Measurements from ENCODE around the gene KLK5. TPM values are rescaled to one million over a fixed set of nuclear protein-coding genes. Genes with fewer than 3 reads are reported as not detected.

Gene KLK5
- total RNA-seq, 1 experiment from 2014 or later, result 1.0 TPM

DNA sequence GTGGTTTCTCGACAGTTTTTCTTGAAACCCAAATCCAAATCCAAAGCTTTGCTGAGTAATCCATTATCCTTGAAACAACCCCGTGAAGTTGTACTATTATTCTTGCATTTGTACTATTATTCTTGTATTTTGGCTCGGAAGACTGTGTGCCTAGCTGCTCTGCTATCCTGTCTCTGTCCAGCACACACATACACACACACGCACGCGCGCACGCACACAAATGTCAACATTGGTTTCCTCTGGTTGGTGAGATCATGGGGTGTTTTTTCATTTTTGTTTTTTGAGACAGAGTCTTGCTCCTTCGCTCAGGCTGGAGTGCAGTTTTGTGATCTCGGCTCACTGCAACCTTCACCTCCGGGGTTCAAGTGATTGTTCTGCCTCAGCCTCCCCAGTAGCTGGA, 26.7 kb downstream of the KLK5 start (continued):
- no peak for TF ChIP-seq JUN (CRISPR knock-in tag; IDR thresholded peaks at IDR 0.05)
- TF ChIP-seq, protein P1, sequence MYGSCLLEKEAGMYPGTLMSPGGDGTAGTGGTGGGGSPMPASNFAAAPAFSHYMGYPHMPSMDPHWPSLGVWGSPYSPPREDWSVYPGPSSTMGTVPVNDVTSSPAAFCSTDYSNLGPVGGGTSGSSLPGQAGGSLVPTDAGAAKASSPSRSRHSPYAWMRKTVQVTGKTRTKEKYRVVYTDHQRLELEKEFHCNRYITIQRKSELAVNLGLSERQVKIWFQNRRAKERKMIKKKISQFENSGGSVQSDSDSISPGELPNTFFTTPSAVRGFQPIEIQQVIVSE (CRISPR knock-in tag; IDR thresholded peaks at IDR 0.05; ENCODE audit: borderline replicate concordance), result no peak

DNA sequence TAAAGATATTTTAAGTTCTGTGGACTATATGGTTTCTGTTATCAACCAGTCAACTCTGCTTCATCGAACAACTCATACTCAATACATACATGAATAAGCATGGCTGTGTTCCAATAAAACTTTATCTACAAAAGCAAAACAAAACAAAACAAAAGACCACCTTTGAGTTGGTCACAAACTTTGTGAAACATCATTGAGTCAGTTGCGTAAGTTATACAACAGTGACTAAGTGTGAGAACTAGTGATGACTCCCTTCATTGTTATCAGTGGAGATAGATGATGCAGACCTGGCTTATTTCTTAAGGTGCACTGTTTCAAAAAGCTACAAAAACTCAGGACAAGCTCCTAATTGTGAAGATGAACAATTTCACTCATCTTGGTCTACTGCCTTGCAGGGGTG, 27.1 kb downstream of the KLK5 start:
- Mint-ChIP-seq H3K4me1 (peaks cover 19% of the 10 kb centered on the region), H3K27ac (no peak overlapping the region), H3K4me3 (no peak overlapping the region), H3K27me3 (ENCODE audit: low read depth) (peaks cover 22% of the 10 kb centered on the region), H3K36me3 (no peaks in the 10 kb centered on the region), H3K9me3 (no peaks in the 10 kb centered on the region)
- no peak for ATAC-seq
- CTCF ChIA-PET, result interaction anchor here (1.8 to 6.9 kb wide), 2 partner anchors 92 to 171 kb away, joined by 5 to 84 read pairs; no protein-coding TSS in a partner anchor
- DNase-seq (ENCODE audit: low spot score), result no peak
- TF ChIP-seq SMAD3 (CRISPR knock-in tag; IDR thresholded peaks at IDR 0.05; ENCODE audit: borderline replicate concordance) (no peak), NFYB (CRISPR knock-in tag; conservative IDR thresholded peaks at IDR 0.05; ENCODE audit: low read depth) (no peak), CREM (CRISPR knock-in tag; IDR thresholded peaks at IDR 0.05) (no peak), ZBTB21 (CRISPR knock-in tag; IDR thresholded peaks at IDR 0.05; ENCODE audit: borderline replicate concordance) (no peak), FOXJ3 (CRISPR knock-in tag; IDR thresholded peaks at IDR 0.05; ENCODE audit: borderline replicate concordance) (no peak), EMX1 (CRISPR knock-in tag; IDR thresholded peaks at IDR 0.05) (no peak), CREB1 (CRISPR knock-in tag; IDR thresholded peaks at IDR 0.05) (no peak)
- TF ChIP-seq, protein P2, sequence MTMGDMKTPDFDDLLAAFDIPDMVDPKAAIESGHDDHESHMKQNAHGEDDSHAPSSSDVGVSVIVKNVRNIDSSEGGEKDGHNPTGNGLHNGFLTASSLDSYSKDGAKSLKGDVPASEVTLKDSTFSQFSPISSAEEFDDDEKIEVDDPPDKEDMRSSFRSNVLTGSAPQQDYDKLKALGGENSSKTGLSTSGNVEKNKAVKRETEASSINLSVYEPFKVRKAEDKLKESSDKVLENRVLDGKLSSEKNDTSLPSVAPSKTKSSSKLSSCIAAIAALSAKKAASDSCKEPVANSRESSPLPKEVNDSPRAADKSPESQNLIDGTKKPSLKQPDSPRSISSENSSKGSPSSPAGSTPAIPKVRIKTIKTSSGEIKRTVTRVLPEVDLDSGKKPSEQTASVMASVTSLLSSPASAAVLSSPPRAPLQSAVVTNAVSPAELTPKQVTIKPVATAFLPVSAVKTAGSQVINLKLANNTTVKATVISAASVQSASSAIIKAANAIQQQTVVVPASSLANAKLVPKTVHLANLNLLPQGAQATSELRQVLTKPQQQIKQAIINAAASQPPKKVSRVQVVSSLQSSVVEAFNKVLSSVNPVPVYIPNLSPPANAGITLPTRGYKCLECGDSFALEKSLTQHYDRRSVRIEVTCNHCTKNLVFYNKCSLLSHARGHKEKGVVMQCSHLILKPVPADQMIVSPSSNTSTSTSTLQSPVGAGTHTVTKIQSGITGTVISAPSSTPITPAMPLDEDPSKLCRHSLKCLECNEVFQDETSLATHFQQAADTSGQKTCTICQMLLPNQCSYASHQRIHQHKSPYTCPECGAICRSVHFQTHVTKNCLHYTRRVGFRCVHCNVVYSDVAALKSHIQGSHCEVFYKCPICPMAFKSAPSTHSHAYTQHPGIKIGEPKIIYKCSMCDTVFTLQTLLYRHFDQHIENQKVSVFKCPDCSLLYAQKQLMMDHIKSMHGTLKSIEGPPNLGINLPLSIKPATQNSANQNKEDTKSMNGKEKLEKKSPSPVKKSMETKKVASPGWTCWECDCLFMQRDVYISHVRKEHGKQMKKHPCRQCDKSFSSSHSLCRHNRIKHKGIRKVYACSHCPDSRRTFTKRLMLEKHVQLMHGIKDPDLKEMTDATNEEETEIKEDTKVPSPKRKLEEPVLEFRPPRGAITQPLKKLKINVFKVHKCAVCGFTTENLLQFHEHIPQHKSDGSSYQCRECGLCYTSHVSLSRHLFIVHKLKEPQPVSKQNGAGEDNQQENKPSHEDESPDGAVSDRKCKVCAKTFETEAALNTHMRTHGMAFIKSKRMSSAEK (CRISPR knock-in tag; IDR thresholded peaks at IDR 0.05; ENCODE audit: borderline replicate concordance), result no peak
- TF ChIP-seq, protein P3, sequence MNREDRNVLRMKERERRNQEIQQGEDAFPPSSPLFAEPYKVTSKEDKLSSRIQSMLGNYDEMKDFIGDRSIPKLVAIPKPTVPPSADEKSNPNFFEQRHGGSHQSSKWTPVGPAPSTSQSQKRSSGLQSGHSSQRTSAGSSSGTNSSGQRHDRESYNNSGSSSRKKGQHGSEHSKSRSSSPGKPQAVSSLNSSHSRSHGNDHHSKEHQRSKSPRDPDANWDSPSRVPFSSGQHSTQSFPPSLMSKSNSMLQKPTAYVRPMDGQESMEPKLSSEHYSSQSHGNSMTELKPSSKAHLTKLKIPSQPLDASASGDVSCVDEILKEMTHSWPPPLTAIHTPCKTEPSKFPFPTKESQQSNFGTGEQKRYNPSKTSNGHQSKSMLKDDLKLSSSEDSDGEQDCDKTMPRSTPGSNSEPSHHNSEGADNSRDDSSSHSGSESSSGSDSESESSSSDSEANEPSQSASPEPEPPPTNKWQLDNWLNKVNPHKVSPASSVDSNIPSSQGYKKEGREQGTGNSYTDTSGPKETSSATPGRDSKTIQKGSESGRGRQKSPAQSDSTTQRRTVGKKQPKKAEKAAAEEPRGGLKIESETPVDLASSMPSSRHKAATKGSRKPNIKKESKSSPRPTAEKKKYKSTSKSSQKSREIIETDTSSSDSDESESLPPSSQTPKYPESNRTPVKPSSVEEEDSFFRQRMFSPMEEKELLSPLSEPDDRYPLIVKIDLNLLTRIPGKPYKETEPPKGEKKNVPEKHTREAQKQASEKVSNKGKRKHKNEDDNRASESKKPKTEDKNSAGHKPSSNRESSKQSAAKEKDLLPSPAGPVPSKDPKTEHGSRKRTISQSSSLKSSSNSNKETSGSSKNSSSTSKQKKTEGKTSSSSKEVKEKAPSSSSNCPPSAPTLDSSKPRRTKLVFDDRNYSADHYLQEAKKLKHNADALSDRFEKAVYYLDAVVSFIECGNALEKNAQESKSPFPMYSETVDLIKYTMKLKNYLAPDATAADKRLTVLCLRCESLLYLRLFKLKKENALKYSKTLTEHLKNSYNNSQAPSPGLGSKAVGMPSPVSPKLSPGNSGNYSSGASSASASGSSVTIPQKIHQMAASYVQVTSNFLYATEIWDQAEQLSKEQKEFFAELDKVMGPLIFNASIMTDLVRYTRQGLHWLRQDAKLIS (CRISPR knock-in tag; IDR thresholded peaks at IDR 0.05; ENCODE audit: borderline replicate concordance), result no peak
- TF ChIP-seq, protein P4, sequence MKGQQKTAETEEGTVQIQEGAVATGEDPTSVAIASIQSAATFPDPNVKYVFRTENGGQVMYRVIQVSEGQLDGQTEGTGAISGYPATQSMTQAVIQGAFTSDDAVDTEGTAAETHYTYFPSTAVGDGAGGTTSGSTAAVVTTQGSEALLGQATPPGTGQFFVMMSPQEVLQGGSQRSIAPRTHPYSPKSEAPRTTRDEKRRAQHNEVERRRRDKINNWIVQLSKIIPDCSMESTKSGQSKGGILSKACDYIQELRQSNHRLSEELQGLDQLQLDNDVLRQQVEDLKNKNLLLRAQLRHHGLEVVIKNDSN (CRISPR knock-in tag; IDR thresholded peaks at IDR 0.05), result no peak
- POLR2A ChIA-PET, result no interaction called here

DNA sequence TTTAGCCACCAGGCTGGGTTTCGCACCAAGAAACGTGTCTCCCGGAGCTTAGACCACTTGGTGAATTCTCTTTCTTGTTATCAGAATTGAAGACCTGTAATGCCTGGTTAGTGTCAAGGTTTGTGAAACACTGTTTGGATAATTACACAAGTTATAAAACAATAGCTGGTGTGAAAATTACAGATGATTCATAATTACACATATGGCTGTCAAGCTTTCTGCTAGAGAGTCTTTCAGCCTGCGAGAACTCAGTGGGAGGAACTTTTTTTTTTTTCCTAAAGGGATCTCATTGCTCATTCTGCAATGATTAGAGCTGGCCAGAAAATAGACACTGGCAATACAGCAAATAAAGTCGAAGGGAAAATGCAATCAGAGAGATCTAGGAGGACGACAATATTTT, 28.3 kb downstream of the KLK5 start:
- H3K27me3 Mint-ChIP-seq (ENCODE audit: low read depth), result peaks cover 15% of the 10 kb centered on the region
- H3K9me3 Mint-ChIP-seq, result no peaks in the 10 kb centered on the region
- H3K36me3 Mint-ChIP-seq, result no peaks in the 10 kb centered on the region
- POLR2A ChIA-PET, result interaction anchor here (0.5 kb wide), 1 partner anchor 69 kb away, joined by 3 read pairs; no protein-coding TSS in a partner anchor
- TF ChIP-seq, protein P5, sequence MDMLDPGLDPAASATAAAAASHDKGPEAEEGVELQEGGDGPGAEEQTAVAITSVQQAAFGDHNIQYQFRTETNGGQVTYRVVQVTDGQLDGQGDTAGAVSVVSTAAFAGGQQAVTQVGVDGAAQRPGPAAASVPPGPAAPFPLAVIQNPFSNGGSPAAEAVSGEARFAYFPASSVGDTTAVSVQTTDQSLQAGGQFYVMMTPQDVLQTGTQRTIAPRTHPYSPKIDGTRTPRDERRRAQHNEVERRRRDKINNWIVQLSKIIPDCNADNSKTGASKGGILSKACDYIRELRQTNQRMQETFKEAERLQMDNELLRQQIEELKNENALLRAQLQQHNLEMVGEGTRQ (CRISPR knock-in tag; IDR thresholded peaks at IDR 0.05), result no peak
- ATAC-seq (no peak), DNase-seq (ENCODE audit: low spot score) (no peak)
- CTCF ChIA-PET, result interaction anchor here (1.1 to 6.9 kb wide), 3 partner anchors 11 to 170 kb away, joined by 4 to 84 read pairs (median 18); no protein-coding TSS in a partner anchor
- no peak overlapping the region for H3K4me3 Mint-ChIP-seq
- peaks cover 13% of the 10 kb centered on the region for H3K4me1 Mint-ChIP-seq
- H3K27ac Mint-ChIP-seq, result no peak overlapping the region
